Keratinocyte (primary cell): ENCODE results near the gene ARHGAP31. TPM values are rescaled to one million over a fixed set of nuclear protein-coding genes. Genes with fewer than 3 reads are reported as not detected.
"Not testable (repeated sequence)": the region's sequence is repeated elsewhere in the genome, so short reads cannot be mapped to it uniquely, and the experiment has no call there.

Source experiments
- DNase-seq: peaks from one replicate; pipeline ENCODE4 v3.0.0-alpha.2; 2011; ENCODE audit warnings: low read depth, missing footprints, low spot score
- FAIRE-seq: peaks from 2 replicates; lab custom pipeline; 2011; peaks lifted over from hg19 to GRCh38; lab: Jason Lieb, UNC
- H2AFZ ChIP-seq: 2 replicates; pipeline ENCODE4 v1.6.0; 2012; ENCODE audit warnings: low read length, control low read depth, inconsistent platforms; ENCODE audit not compliant: control insufficient read depth
- H3K27ac ChIP-seq: 2 replicates; pipeline ENCODE4 v1.5.1; 2011; ENCODE audit warnings: low read length; ENCODE audit not compliant: control insufficient read depth, insufficient read depth
- H3K27me3 ChIP-seq: 3 replicates; pipeline ENCODE4 v1.6.0; 2011; ENCODE audit warnings: low read length; ENCODE audit not compliant: control insufficient read depth, insufficient read depth; ENCODE audit errors: extremely low read depth
- H3K36me3 ChIP-seq, 2 experiments: 2 replicates in 1 of 2; 3 replicates in 1 of 2; pipeline ENCODE4 v1.5.1; 2011; ENCODE audit warnings: low read length in 2 of 2, mild to moderate bottlenecking in 1 of 2; ENCODE audit not compliant: control insufficient read depth in 2 of 2, insufficient read depth in 2 of 2; ENCODE audit errors: extremely low read depth in 1 of 2
- H3K4me1 ChIP-seq: 3 replicates; pipeline ENCODE4 v1.5.1; 2011; ENCODE audit warnings: low read length; ENCODE audit not compliant: control insufficient read depth, insufficient read depth; ENCODE audit errors: extremely low read depth
- H3K4me2 ChIP-seq: 3 replicates; pipeline ENCODE4 v1.6.0; 2011; ENCODE audit warnings: low read depth, low read length; ENCODE audit not compliant: control insufficient read depth, insufficient read depth; ENCODE audit errors: extremely low read depth
- H3K4me3 ChIP-seq, 3 experiments: fragments of 200-600 bp in 1 of 3; sonication (generic) in 1 of 3; 2 replicates in 2 of 3; 3 replicates in 1 of 3; pipeline ENCODE4 v1.5.1; 2011 to 2016; ENCODE audit warnings: low read length in 3 of 3, mild to moderate bottlenecking in 3 of 3, control low read depth in 2 of 3, inconsistent platforms in 1 of 3, low read depth in 1 of 3, mixed read lengths in 1 of 3, mixed run types in 1 of 3, moderate library complexity in 1 of 3; ENCODE audit not compliant: control insufficient read depth in 2 of 3, insufficient read depth in 2 of 3; ENCODE audit errors: extremely low read depth in 1 of 3
- H3K79me2 ChIP-seq: 2 replicates; pipeline ENCODE4 v1.6.0; 2012; ENCODE audit warnings: low read length; ENCODE audit not compliant: control insufficient read depth, insufficient read depth
- H3K9ac ChIP-seq: 3 replicates; pipeline ENCODE4 v1.6.0; 2011; ENCODE audit warnings: low read length; ENCODE audit not compliant: control insufficient read depth, insufficient read depth; ENCODE audit errors: extremely low read depth
- H3K9me1 ChIP-seq: 3 replicates; pipeline ENCODE4 v1.6.0; 2011; ENCODE audit warnings: low read length; ENCODE audit not compliant: control insufficient read depth, insufficient read depth; ENCODE audit errors: extremely low read depth
- H3K9me3 ChIP-seq: 2 replicates; pipeline ENCODE4 v1.5.1; 2012; ENCODE audit warnings: low read depth, low read length; ENCODE audit not compliant: control insufficient read depth
- H4K20me1 ChIP-seq: 3 replicates; pipeline ENCODE4 v1.6.0; 2011; ENCODE audit warnings: low read length; ENCODE audit not compliant: control insufficient read depth, insufficient read depth; ENCODE audit errors: extremely low read depth
- CTCF ChIP-seq, 3 experiments: IDR thresholded peaks in 1 of 3; conservative IDR thresholded peaks in 1 of 3; optimal IDR thresholded peaks in 1 of 3; 2 replicates in 2 of 3; 3 replicates in 1 of 3; pipeline versions ENCODE3 to v1.5.1; 2011; ENCODE audit warnings: low read length in 3 of 3, mild to moderate bottlenecking in 3 of 3, moderate library complexity in 2 of 3, control low read depth in 1 of 3, inconsistent platforms in 1 of 3; ENCODE audit not compliant: insufficient read depth in 2 of 3; ENCODE audit errors: extremely low read depth in 1 of 3
- EZH2 ChIP-seq: IDR thresholded peaks from one replicate; pipeline ENCODE4 v1.6.1; 2012; ENCODE audit warnings: inconsistent platforms, mild to moderate bottlenecking, low read length, moderate library complexity
- dilution Hi-C: fragments of 300-500 bp; cut with MboI; formaldehyde crosslinking; loops from one replicate; pipeline ENCODE4 v1.7.0; 2020; ENCODE audit warnings: low sequenced_read_pairs; ENCODE audit not compliant: extremely low pct_ligation_motif_present
- polyA plus RNA-seq, 5 experiments: library from polyadenylated mRNA; depleted of rRNA in 3 of 5; stranded (reverse) in 3 of 5; stranded (forward) in 1 of 5; unstranded in 1 of 5; fragments of >200 nt; gene quantifications; 1 replicate in 1 of 5; 2 replicates in 3 of 5; 3 replicates in 1 of 5; pipeline versions ENCODE4 v1.2.1 to v1.2.3, GENCODE V29; 2011 to 2012; ENCODE audit warnings: missing spikeins in 2 of 5, low read depth in 1 of 5, low replicate concordance in 1 of 5

The ARHGAP31 gene
- polyA plus RNA-seq, 1 donor (not counting 4 experiments of a cell fraction or from before 2014, with no cell fraction given), result 3.0 TPM

- no peak overlapping the region for H3K27ac ChIP-seq
- no peaks in the 10 kb centered on the region for H4K20me1 ChIP-seq
- DNase-seq (no peak), FAIRE-seq (no peak)
- H3K4me2 ChIP-seq, result no peak overlapping the region
- H3K79me2 ChIP-seq, result no peaks in the 10 kb centered on the region
- TF ChIP-seq CTCF (optimal IDR thresholded peaks at IDR 0.05 in 1 of 3, IDR thresholded peaks at IDR 0.05 in 1 of 3, conservative IDR thresholded peaks at IDR 0.05 in 1 of 3; ENCODE audit: extremely low read depth in 1 of 3, insufficient read depth in 2 of 3, low read length in 3 of 3) (no peak), EZH2 (no peak)
- no peaks in the 10 kb centered on the region for H3K9me1 ChIP-seq
- no peaks in the 10 kb centered on the region for H3K27me3 ChIP-seq
- H2AFZ ChIP-seq, result no peak overlapping the region
- dilution Hi-C loops, result no loop called here
- H3K4me3 ChIP-seq, result no peak overlapping the region
- H3K36me3 ChIP-seq, result no peaks in the 10 kb centered on the region
- no peaks in the 10 kb centered on the region for H3K9me3 ChIP-seq
- peaks cover 12% of the 10 kb centered on the region for H3K4me1 ChIP-seq
- no peak overlapping the region for H3K9ac ChIP-seq
Measured at GRCh38 chr3:119259821-119260220, 34.4 kb upstream of the ARHGAP31 start.

GRCh38 chr3:119261055-119261454 lies 33.1 kb upstream of the ARHGAP31 start:
- Histone ChIP-seq H3K36me3 (no peaks in the 10 kb centered on the region), H3K79me2 (no peaks in the 10 kb centered on the region), H4K20me1 (no peaks in the 10 kb centered on the region), H2AFZ (no peak overlapping the region), H3K9me3 (no peaks in the 10 kb centered on the region), H3K4me1 (peaks cover 12% of the 10 kb centered on the region), H3K9ac (no peak overlapping the region), H3K27me3 (no peaks in the 10 kb centered on the region), H3K4me2 (no peak overlapping the region), H3K27ac (no peak overlapping the region), H3K4me3 (no peak overlapping the region), H3K9me1 (no peaks in the 10 kb centered on the region)
- no peak for FAIRE-seq
- no peak for TF ChIP-seq CTCF (optimal IDR thresholded peaks at IDR 0.05 in 1 of 3, IDR thresholded peaks at IDR 0.05 in 1 of 3, conservative IDR thresholded peaks at IDR 0.05 in 1 of 3; ENCODE audit: extremely low read depth in 1 of 3, insufficient read depth in 2 of 3, low read length in 3 of 3)
- no peak for TF ChIP-seq EZH2
- no peak for DNase-seq
- dilution Hi-C loops, result no loop called here

GRCh38 chr3:119270212-119270611 lies 24.0 kb upstream of the ARHGAP31 start:
- H2AFZ ChIP-seq, H3K36me3 ChIP-seq, H3K9me1 ChIP-seq, H3K79me2 ChIP-seq, H3K9ac ChIP-seq, H3K4me2 ChIP-seq, H4K20me1 ChIP-seq, H3K4me3 ChIP-seq, H3K4me1 ChIP-seq, DNase-seq, FAIRE-seq, H3K9me3 ChIP-seq, H3K27ac ChIP-seq, dilution Hi-C loops, H3K27me3 ChIP-seq: not testable (repeated sequence)
